Measurements from ENCODE around the gene HTRA2. TPM values are rescaled to one million over a fixed set of nuclear protein-coding genes. Genes with fewer than 3 reads are reported as not detected.
"Not testable (repeated sequence)": the region's sequence is repeated elsewhere in the genome, so short reads cannot be mapped to it uniquely, and the experiment has no call there.

HTRA2 gene
- total RNA-seq, 1 experiment from 2014 or later = 60.3 TPM

GRCh38 chr2:74553892-74554819, 24.4 kb downstream of the HTRA2 start, which contains the start of the genes DOK1 and LOXL3:
Gene DOK1, plus strand, starts transcription at chr2:74554720. Its CDS starts 35 bp downstream, at chr2:74554755.
Gene LOXL3, minus strand, starts transcription at chr2:74553942. Its CDS starts 1,308 bp downstream, at chr2:74552634.
- DNase-seq (ENCODE audit: low read depth) = peak; percentile 75
- in situ Hi-C loops (cut with HindIII; ENCODE audit: low pct_unique_long_range_greater_than_20kb, low sequenced_read_pairs) = no loop called here

GRCh38 chr2:74554820-74555531, 25.2 kb downstream of the HTRA2 start:
- no peak for DNase-seq (ENCODE audit: low read depth)

GRCh38 chr2:74555610-74556103, 25.9 kb downstream of the HTRA2 start:
- no peak for DNase-seq (ENCODE audit: low read depth)
- in situ Hi-C loops (cut with HindIII; ENCODE audit: low pct_unique_long_range_greater_than_20kb, low sequenced_read_pairs) = no loop called here

More at GRCh38 chr2:74554820-74555531, 25.2 kb downstream of the HTRA2 start:
- in situ Hi-C loops (cut with HindIII; ENCODE audit: low pct_unique_long_range_greater_than_20kb, low sequenced_read_pairs) = no loop called here

DNA sequence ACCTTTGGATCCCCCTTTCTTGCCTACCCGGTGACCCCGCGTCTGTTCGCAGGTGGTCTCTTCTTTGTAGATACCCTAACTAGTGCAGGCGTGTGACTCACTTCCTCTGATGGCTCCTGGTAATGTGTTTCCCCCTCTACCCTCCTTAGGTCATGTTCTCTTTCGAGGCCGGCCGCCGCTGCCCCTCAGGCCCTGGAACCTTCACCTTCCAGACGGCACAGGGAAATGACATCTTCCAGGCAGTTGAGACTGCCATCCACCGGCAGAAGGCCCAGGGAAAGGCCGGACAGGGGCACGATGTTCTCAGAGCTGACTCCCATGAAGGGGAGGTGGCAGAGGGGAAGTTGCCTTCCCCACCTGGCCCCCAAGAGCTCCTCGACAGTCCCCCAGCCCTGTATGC, 26.4 kb downstream of the HTRA2 start:
- in situ Hi-C loops (cut with HindIII; ENCODE audit: low pct_unique_long_range_greater_than_20kb, low sequenced_read_pairs) = no loop called here
- DNase-seq (ENCODE audit: low read depth) = no peak

- in situ Hi-C loops (cut with HindIII; ENCODE audit: low pct_unique_long_range_greater_than_20kb, low sequenced_read_pairs) = no loop called here
- DNase-seq (ENCODE audit: low read depth) = no peak
Measured at GRCh38 chr2:74556831-74557370, 27.2 kb downstream of the HTRA2 start.

DNA sequence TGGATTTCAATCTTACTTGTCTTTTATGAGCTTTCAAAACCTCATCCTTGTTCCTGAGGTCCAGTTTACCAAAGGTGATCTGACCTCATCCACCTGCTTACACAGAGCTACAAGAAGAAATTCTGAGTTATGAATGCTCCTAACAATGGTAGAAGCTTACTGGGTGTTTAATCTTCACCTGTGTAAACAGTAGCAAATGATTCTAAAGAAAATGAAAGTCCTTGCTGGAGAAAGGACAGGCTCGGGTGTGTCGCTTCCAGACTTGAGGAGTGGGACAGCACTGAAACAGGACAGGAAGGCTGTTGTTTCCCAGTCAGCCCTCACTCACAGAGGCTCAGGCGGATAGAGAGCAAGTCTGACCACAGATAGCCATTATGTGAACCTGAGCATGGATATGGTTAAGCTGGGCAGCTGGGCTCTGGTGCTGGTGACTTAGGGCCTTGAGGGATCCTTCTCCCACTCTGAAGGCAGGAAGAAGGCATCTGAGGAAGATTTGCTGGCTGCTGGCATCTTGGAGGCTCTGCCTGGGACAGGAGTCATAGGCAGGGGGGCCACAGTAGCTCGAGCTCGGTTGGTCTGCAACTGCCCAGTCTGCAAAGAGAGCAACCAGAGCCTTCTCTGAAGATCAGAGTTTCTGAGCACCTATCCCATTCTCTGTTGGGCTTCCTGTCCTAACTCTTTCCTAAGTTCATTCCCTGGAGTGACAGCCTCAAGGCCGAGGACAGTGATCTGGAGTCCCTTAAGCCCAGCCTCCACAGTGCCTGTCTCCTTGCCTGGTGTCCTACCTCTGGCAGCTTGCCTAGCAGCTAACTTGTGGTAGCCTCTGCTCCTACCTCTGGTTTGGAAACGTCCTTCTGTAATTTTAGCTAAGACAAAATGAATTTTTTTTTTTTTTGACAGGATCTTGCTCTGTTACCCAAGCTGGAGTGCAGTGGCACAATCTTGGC, 28.8 kb downstream of the HTRA2 start:
- DNase-seq (ENCODE audit: low read depth) = no peak
- in situ Hi-C loops (cut with HindIII; ENCODE audit: low pct_unique_long_range_greater_than_20kb, low sequenced_read_pairs) = no loop called here

DNA sequence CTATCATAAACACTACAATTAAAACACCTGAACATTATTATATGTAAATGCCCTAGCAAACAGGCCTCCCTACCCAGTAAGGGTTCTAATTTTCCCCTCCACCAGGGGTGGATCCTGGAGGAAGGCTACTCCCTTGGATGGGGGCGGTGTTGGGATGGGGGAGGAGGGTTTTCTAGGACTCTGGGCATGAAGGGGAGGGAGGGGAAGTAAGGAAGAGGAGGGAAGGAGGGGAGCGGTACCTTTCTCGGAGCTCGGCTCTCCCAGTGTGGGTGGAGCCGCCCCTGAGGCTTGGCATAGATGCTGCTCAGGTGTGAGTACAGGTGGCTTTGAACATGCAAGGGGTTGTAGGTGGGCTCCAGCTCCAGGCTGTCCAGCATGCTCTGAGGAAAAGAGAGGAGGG, 30.2 kb downstream of the HTRA2 start:
- DNase-seq (ENCODE audit: low read depth) = no peak
- in situ Hi-C loops (cut with HindIII; ENCODE audit: low pct_unique_long_range_greater_than_20kb, low sequenced_read_pairs) = no loop called here

- in situ Hi-C loops (cut with HindIII; ENCODE audit: low pct_unique_long_range_greater_than_20kb, low sequenced_read_pairs) = no loop called here
- DNase-seq (ENCODE audit: low read depth) = no peak
Measured at GRCh38 chr2:74560591-74560990, 30.9 kb downstream of the HTRA2 start.

DNA sequence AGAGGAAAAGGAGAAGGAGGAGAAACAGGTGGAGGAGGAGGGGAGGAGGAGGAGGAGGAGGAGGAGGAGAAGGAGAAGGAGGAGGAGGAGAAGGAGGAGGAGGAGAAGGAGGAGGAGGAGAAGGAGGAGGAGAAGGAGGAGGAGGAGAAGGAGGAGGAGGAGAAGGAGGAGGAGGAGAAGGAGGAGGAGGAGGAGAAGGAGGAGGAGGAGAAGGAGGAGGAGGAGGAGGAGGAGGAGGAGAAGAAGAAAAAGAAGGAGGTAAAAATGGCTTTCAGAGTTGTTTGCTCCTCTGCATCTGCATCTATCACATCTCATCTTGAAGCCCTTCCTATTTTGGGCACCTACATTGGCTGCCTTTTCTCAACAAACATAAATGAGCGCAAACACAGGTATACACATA, 31.3 kb downstream of the HTRA2 start:
- in situ Hi-C loops (cut with HindIII; ENCODE audit: low pct_unique_long_range_greater_than_20kb, low sequenced_read_pairs); DNase-seq (ENCODE audit: low read depth): not testable (repeated sequence)

GRCh38 chr2:74562126-74562775, 32.5 kb downstream of the HTRA2 start:
- in situ Hi-C loops (cut with HindIII; ENCODE audit: low pct_unique_long_range_greater_than_20kb, low sequenced_read_pairs) = no loop called here
- DNase-seq (ENCODE audit: low read depth) = no peak

DNA sequence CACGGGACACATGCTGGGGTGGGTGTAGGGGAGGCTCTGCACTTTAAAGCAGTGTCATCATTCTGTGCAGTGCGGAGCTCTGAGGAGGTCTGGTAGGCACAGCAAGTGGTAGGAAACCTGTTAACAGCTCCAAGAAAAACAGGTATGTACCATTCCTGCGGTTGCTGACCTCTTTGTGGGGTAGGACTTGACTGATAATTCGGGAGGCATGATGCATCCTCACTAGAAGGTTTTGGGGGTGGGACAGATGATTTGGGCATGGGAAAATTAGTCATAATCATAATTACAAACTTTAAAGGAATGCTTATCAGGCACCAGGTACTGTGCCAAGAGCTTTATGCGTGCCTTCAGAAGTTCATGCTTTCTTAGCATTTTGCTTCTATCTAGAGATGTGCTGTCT, 34.5 kb downstream of the HTRA2 start:
- DNase-seq (ENCODE audit: low read depth) = no peak

DNA sequence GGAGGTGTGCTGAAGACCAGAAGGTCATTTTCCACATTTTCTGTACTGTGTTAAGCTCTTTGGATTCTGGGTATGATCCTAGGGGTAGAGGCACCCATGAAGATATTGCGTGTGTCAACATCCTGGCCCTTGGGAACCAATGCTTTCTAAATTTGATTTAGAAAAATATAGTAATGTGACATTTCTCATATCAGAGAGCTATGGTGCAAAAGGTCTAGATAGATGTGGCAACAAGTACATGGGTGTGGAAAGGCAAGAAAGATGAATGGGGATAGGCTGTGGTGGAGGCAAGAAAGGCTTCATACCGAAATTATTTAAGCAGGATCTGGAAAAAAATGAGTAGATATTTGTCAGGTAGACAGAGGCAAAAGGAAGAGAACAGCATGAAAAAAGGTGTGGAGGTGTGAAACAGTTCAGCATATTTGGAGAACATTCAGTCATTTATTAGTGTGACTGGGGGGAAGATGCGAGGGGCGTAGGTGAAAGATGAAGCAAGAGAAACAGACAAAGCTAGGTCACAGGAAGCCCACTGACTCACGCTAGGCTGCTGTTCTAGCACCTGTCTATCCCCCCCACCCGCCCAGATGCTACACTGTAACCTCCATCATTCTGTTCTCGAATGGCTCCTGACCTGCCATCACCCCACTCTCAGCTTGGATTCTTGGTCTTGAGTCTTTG, 36.5 kb downstream of the HTRA2 start:
- in situ Hi-C loops (cut with HindIII; ENCODE audit: low pct_unique_long_range_greater_than_20kb, low sequenced_read_pairs) = no loop called here
- DNase-seq (ENCODE audit: low read depth) = no peak

More for the DNA sequence above, 34.5 kb downstream of the HTRA2 start:
- in situ Hi-C loops (cut with HindIII; ENCODE audit: low pct_unique_long_range_greater_than_20kb, low sequenced_read_pairs) = no loop called here

GRCh38 chr2:74566754-74567085, 37.0 kb downstream of the HTRA2 start:
- in situ Hi-C loops (cut with HindIII; ENCODE audit: low pct_unique_long_range_greater_than_20kb, low sequenced_read_pairs) = no loop called here
- DNase-seq (ENCODE audit: low read depth) = no peak

- no peak for DNase-seq (ENCODE audit: low read depth)
- in situ Hi-C loops (cut with HindIII; ENCODE audit: low pct_unique_long_range_greater_than_20kb, low sequenced_read_pairs) = no loop called here
Measured at GRCh38 chr2:74567881-74568280, 38.1 kb downstream of the HTRA2 start.

DNA sequence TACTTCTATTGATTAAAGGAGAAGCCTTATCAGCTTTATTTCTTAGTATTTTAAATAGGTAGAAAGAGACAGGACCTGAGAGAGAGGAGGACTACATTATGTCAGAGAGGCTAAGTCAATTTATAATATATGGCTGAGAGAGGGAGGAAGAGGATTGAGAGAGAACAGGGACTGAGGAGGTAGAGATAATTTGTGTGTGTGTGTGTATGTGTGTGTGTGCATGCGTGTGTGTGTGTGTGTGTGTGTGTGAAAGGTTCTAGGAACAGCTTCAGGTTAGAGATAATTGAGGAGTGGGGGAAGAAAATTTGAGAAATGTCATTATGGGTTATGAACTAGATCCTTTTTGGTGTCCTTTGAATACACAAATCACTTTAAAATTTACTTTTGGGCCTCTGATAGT, 40.0 kb downstream of the HTRA2 start:
- in situ Hi-C loops (cut with HindIII; ENCODE audit: low pct_unique_long_range_greater_than_20kb, low sequenced_read_pairs) = no loop called here
- no peak for DNase-seq (ENCODE audit: low read depth)

DNA sequence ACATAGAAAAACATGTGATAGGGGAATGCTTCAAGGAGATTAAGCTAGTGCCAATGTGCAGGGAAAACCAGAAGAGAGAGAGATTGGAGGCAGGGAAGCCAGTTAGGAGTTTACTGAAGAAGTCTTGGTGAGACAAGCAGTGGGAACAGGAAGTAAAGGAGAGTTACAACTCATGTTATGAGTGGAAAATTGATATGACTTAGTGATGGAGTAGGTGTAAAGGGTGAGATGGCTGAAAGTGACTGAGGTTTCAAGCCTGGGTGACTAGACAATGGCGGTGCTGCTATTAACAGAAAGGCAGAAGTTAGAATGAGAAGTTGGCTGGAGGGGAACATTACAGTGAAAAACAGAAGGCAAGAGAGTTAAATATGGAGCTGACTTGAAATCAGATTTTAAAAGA, 41.3 kb downstream of the HTRA2 start:
- in situ Hi-C loops (cut with HindIII; ENCODE audit: low pct_unique_long_range_greater_than_20kb, low sequenced_read_pairs) = no loop called here
- no peak for DNase-seq (ENCODE audit: low read depth)

All from Caki2 (cell line).